Measurements from ENCODE around the gene CWC27.

DNA sequence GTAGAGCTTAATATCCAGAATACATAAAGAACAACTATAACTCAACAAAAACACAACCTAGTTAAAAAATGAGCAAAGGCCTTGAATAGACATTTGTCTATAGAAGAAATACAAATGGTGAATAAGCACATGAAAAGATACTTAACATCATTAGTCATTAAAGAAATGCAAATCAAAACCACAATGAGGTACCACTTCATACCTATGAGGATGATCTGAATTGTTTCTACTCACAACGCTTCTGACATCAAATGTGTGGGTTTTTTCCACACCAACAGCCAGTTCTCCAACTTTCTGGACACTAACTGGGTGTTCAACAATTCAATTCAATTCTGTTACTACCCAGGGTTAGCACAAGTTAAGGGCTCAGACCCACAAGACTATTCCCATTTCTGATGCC, 22.3 kb upstream of the CWC27 start:
- TF ChIP-seq, protein P1, sequence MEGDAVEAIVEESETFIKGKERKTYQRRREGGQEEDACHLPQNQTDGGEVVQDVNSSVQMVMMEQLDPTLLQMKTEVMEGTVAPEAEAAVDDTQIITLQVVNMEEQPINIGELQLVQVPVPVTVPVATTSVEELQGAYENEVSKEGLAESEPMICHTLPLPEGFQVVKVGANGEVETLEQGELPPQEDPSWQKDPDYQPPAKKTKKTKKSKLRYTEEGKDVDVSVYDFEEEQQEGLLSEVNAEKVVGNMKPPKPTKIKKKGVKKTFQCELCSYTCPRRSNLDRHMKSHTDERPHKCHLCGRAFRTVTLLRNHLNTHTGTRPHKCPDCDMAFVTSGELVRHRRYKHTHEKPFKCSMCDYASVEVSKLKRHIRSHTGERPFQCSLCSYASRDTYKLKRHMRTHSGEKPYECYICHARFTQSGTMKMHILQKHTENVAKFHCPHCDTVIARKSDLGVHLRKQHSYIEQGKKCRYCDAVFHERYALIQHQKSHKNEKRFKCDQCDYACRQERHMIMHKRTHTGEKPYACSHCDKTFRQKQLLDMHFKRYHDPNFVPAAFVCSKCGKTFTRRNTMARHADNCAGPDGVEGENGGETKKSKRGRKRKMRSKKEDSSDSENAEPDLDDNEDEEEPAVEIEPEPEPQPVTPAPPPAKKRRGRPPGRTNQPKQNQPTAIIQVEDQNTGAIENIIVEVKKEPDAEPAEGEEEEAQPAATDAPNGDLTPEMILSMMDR (IDR thresholded peaks at IDR 0.05): no peak
- TF ChIP-seq POLR2AphosphoS5 (IDR thresholded peaks at IDR 0.05; ENCODE audit: insufficient read depth in 1 of 2, low read depth in 1 of 2) (no peak), POLR2A (IDR thresholded peaks at IDR 0.05) (no peak)

Data from vagina (tissue), 2 donors.